Measurements from ENCODE around the gene PCCA.
"Not testable (repeated sequence)": the region's sequence is repeated elsewhere in the genome, so short reads cannot be mapped to it uniquely, and the experiment has no call there.

The PCCA gene

DNA sequence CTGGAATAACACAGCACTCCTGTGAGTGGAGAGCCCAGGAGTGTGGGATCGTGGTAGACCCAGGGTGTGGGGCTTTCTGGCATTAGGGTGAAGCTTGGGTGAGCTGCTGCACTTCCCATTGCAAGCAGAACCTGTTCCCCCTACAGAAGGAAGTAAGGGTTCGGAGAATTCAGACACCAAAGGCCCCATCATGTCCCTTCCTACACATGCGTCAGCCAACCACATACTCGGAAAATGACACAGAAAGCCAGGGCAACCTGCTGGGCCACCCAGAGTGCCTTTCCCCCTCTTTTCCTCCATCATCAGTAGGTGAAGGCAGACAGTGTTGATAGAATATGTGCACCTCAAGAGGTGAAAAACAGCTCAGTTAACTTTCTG lies 456.8 kb downstream of the PCCA start:
- no peak for DNase-seq (ENCODE audit: low read depth)

DNA sequence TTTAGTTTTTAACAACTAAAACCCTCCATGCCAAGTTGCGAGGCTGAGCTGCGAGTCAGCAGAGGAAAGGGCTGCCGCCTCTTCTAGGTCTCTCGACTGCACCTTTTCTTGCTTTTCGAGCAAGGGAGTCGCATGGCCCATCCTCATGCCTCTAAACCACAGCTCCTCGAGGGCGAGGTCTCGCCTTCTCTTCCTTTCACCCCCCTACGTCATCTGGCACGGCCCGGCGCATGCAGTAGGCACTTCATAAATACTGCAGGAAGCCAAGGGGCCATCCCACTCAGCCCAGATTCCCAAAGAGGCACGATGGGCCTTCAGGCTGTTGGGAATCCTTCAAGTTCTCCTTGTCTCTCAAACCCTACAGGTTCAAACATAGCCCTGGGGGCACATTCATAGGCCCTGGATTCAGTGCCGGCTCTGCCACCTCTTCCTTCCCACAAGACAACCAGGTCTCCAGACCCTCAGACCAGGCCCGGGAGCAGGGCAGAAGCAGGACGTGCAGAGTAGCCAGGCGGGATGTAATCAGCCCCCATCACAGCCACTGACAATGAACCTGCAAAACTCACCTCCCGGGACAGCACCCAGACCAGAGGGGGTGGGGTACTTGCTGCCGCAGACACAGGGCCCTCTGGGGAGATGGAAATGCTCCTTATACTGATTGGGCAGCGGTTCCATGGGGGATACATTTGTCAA lies 458.0 kb downstream of the PCCA start:
- DNase-seq (ENCODE audit: low read depth), result no peak

DNA sequence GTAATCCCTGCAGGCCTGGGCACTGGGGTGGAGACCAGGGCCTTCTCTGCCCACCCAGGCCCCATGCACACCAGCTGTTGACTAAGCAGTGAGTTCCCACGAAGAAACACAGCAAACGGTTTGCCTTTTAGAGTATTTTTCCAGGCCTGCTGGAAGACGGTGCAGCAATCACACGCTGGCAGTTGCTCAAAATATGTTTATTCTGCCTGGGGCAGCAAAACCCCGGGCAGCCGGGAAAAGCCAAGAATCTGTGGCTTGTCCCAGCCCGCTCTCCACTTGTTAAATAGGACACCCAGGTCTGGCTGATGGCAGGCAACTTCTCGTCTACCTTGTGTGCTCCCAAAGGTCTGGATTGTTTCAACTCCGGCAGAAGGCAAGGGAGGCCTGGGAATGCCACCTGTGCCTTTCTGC lies 458.9 kb downstream of the PCCA start:
- DNase-seq (ENCODE audit: low read depth), result no peak

DNA sequence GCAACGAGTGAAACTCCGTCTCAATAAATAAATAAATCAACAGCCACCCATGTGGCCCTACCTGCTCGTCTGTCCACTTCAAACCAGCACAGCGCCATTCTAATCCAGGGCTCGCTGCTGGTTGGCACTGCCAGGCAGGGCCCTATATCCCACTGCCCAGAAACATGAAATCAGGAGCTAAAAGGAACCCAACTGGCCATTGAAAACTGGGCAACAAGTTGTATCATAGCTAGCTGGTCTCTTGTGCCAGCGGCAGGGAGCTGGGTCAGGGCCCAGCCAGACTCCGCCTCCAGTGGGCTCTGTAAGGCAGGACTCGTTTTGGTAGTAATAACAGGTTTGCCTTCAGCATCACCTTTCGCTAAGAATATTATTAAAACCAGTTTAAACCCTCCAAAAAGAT lies 460.4 kb downstream of the PCCA start:
- no peak for DNase-seq (ENCODE audit: low read depth)

- no peak for DNase-seq (ENCODE audit: low read depth)
Measured at GRCh38 chr13:100552755-100553154, 463.9 kb downstream of the PCCA start.

GRCh38 chr13:100559886-100560285 lies 471.0 kb downstream of the PCCA start:
- DNase-seq (ENCODE audit: low read depth), result no peak

DNA sequence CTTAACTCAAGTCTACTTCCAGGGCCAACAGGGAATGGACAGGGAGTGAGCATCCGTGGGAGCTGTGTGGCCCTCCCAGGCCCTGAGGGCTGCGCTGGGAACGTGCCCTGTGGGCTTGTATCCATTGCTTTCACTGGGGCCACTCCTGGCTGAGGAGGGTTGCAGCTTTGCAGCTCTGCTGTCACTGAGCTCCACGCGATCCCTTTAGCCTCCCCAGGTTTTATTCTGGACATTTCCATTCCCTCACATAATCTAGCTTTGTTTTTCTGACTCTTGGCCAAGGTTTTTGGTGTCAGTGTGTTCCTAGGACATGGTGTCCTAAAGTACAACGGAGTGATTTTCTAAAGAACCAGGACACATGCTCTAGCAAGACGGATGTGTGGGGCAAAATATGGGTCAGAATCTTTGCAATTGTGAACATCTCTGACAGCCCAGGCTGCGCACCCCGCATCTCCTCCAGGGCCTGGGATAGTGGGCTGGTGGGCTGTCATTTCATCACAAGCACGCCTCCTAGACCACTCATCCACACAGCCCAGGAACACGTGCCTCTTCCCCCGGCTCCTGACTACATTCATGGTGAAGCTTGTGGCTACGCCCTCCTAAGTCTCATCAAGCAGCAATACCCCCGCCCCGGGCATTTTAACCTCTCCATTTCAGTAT lies 471.7 kb downstream of the PCCA start:
- no peak for DNase-seq (ENCODE audit: low read depth)

GRCh38 chr13:100561158-100561499 lies 472.2 kb downstream of the PCCA start:
- no peak for DNase-seq (ENCODE audit: low read depth)

DNA sequence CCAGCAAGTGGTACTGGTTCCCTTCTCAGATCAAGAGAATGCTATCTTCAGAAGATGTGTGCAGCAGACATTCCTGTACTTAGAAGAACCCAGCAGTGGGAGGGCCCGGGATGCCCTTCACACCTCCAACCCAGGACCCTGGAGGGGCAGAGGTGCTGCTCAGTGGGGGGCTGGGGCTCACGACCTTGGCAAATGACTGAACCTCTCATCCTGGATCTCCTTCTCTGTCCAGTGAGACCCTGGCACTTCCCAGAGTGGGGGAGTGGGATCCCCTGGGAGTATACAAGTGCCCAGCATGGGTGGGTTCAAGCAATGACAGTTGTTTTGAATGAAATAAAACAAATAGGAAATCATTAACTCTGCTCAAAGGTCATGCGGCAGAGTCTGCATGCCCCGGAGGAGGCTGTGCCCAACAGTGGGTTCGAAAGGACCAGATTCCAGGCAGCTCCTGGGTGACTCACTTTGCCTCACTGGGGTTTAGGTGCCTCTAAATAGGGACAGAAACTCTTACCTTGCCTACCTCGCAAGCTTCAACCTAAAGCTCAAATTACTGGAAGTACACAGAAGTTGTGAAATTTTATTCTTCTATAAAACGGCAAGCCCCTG lies 472.8 kb downstream of the PCCA start:
- DNase-seq (ENCODE audit: low read depth), result no peak

GRCh38 chr13:100563779-100564178 lies 474.9 kb downstream of the PCCA start:
- no peak for DNase-seq (ENCODE audit: low read depth)

- no peak for DNase-seq (ENCODE audit: low read depth)
Measured at GRCh38 chr13:100564444-100565223, 475.7 kb downstream of the PCCA start.

GRCh38 chr13:100565286-100565685 lies 476.4 kb downstream of the PCCA start:
- DNase-seq (ENCODE audit: low read depth), result no peak

DNA sequence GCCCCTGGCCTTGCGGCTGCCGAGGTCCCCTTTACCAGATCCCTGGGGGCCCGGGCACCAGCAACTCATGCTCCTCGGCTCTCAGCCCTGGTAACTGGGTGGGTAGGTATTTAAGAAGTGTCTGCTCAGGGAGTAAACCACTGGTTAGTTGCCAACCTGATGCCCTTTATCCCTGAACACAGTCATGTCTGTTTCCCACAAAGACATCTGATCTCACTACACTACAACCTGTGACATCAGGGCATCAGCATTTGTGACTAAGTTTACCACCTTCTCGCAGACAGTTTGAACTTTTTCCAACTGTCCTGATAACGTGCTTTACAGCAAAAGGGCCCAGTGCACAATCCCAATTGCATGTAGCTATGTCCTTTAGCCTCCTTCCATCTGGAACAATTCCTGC lies 477.6 kb downstream of the PCCA start:
- DNase-seq (ENCODE audit: low read depth), result no peak

- DNase-seq (ENCODE audit: low read depth), result peak; percentile 70
Measured at GRCh38 chr13:100573121-100573520, 484.2 kb downstream of the PCCA start.

DNA sequence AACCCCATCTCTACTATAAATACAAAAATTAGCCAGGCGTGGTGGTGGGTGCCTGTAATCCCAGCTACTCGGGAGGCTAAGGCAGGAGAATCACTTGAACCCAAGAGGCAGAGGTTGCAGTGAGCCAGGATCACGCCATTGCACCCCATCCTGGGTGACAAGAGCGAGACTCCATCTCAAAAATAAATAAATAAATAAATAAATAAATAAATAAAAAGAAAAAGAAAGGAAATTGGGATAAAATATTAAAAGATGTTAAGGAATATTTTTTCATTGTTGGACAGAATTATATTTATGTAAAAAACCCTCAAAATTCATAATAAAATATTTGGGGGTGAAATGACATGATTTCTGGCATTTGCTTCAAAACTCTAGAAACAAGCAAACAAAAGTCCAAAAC lies 488.3 kb downstream of the PCCA start:
- DNase-seq (ENCODE audit: low read depth), result not testable (repeated sequence)

All from stimulated activated CD4-positive, alpha-beta T cell treated with anti-CD3 and anti-CD28 coated beads, Interleukin-2, amount 100 ng/mL, for 4 hours (primary cell).